Stomach (tissue), 4 donors: ENCODE results near the gene SEMA7A.

Experiments
- EP300 ChIP-seq: sonication (generic); formaldehyde crosslinking; IDR thresholded peaks from one replicate; pipeline ENCODE4 v1.6.1; 2017; ENCODE audit warnings: antibody characterized with exemption
- POLR2A ChIP-seq, 4 donors: fragments of 450-650 bp; IDR thresholded peaks; one replicate each; pipeline ENCODE4 v1.6.1; 2016; ENCODE audit warnings: antibody characterized with exemption in 4 of 4, control low read depth in 2 of 4, mild to moderate bottlenecking in 1 of 4, moderate library complexity in 1 of 4
- POLR2AphosphoS5 ChIP-seq, 3 donors: sonication (generic); formaldehyde crosslinking; IDR thresholded peaks; one replicate each; pipeline ENCODE4 v1.6.1; 2016; ENCODE audit warnings: antibody characterized with exemption in 3 of 3
- TF ChIP-seq, protein P1 (sequence below), 7 experiments: fragments of 450-650 bp in 4 of 7; fragments of 200-600 bp in 3 of 7; sonication (generic) in 3 of 7; IDR thresholded peaks; one replicate each; pipeline ENCODE4 v1.5.1; 2016 to 2019; ENCODE audit warnings: antibody characterized with exemption in 7 of 7, control low read depth in 2 of 7, mild to moderate bottlenecking in 1 of 7

DNA sequence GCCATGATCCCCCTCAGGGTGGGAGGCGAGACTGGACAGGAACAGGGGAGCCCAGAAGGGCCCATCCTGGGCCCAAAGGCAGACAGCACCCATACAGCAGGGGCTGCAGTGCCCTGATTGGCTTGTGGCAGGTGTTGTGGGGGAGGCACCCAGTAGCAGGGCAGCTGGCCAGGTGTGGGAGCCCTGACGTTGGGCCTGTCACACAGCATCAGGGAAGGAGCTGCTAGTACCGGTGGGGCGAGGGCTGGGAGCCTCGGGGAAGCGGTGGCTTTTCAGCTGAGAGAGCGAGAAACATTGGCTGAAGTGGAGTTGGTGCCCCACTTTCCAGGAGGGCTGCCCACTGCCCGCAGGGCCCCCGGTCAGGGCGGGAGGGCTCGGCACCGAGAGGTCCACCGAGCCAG lies 46.6 kb downstream of the SEMA7A start:
- TF ChIP-seq, protein P1, sequence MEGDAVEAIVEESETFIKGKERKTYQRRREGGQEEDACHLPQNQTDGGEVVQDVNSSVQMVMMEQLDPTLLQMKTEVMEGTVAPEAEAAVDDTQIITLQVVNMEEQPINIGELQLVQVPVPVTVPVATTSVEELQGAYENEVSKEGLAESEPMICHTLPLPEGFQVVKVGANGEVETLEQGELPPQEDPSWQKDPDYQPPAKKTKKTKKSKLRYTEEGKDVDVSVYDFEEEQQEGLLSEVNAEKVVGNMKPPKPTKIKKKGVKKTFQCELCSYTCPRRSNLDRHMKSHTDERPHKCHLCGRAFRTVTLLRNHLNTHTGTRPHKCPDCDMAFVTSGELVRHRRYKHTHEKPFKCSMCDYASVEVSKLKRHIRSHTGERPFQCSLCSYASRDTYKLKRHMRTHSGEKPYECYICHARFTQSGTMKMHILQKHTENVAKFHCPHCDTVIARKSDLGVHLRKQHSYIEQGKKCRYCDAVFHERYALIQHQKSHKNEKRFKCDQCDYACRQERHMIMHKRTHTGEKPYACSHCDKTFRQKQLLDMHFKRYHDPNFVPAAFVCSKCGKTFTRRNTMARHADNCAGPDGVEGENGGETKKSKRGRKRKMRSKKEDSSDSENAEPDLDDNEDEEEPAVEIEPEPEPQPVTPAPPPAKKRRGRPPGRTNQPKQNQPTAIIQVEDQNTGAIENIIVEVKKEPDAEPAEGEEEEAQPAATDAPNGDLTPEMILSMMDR (IDR thresholded peaks at IDR 0.05) = no peak
- TF ChIP-seq POLR2A (IDR thresholded peaks at IDR 0.05) (no peak), POLR2AphosphoS5 (IDR thresholded peaks at IDR 0.05) (no peak), EP300 (no peak)
